IMR-90 (cell line): ENCODE measurements around the gene MR1. TPM values are rescaled to one million over a fixed set of nuclear protein-coding genes. Genes with fewer than 3 reads are reported as not detected.
A peak's percentile ranks its signal among the peaks of the same experiment; 100 is the strongest.

Experiments used
- ATAC-seq: fragments of 200-7000 bp; cut with Tn5 transposase; 2 replicates; pipeline ENCODE4 v1.9.1; 2020; ENCODE audit warnings: low read depth, mild to moderate bottlenecking, moderate library complexity
- BruUV-seq: library from RNA; stranded (reverse); fragments of 400-500 nt; replicated peaks from 2 replicates; lab custom pipeline; 2021; lab: Mats Ljungman, UMichigan
- CTCF ChIA-PET: fragments of 300-600 bp; formaldehyde crosslinking; extraction: SDS; loops from one replicate; lab custom pipeline; 2021; ENCODE audit warnings: antibody characterized with exemption; lab: Yijun Ruan, JAX
- POLR2A ChIA-PET: fragments of 300-600 bp; sonication (Branson Sonifier 250); formaldehyde crosslinking; loops from one replicate; lab custom pipeline; 2022; ENCODE audit warnings: antibody characterized with exemption; ENCODE audit not compliant: unreplicated experiment; lab: Charles Lee
- DNase-seq: peaks from one replicate; pipeline ENCODE4 v3.0.0; 2013
- H2AFZ ChIP-seq: replicated peaks from 2 replicates; pipeline ENCODE3; 2013; ENCODE audit warnings: low read length, mild to moderate bottlenecking; ENCODE audit not compliant: poor library complexity
- H2AK5ac ChIP-seq: 2 replicates; pipeline ENCODE4 v1.6.1; 2013; ENCODE audit warnings: low read depth, low read length, inconsistent platforms
- H2AK9ac ChIP-seq: replicated peaks from 2 replicates; pipeline ENCODE3; 2013; ENCODE audit warnings: mild to moderate bottlenecking, low read depth, low read length, moderate library complexity; ENCODE audit not compliant: poor library complexity
- H2BK120ac ChIP-seq: 2 replicates; pipeline ENCODE4 v1.6.1; 2013; ENCODE audit warnings: low read depth, low read length, inconsistent platforms
- H2BK15ac ChIP-seq: 3 replicates; pipeline ENCODE4 v1.6.1; 2013; ENCODE audit warnings: low read depth, low read length, inconsistent platforms
- H2BK20ac ChIP-seq: 2 replicates; pipeline ENCODE4 v1.6.1; 2013; ENCODE audit warnings: low read depth, mild to moderate bottlenecking, inconsistent platforms, low read length, moderate library complexity
- H2BK5ac ChIP-seq: 2 replicates; pipeline ENCODE4 v1.6.1; 2013; ENCODE audit warnings: mild to moderate bottlenecking, low read depth, low read length, inconsistent platforms; ENCODE audit not compliant: poor library complexity, severe bottlenecking
- H3K14ac ChIP-seq: replicated peaks from 2 replicates; pipeline ENCODE4 v1.6.1; 2013; ENCODE audit warnings: low read depth, low read length, inconsistent platforms
- H3K18ac ChIP-seq: 2 replicates; pipeline ENCODE4 v1.6.1; 2013; ENCODE audit warnings: low read depth, low read length, control low read depth
- H3K23ac ChIP-seq: 2 replicates; pipeline ENCODE4 v1.6.1; 2013; ENCODE audit warnings: low read depth, low read length, inconsistent platforms
- H3K27ac ChIP-seq: 2 replicates; pipeline ENCODE4 v1.5.1; 2013; ENCODE audit warnings: mild to moderate bottlenecking, control low read depth, low read length; ENCODE audit not compliant: insufficient read depth
- H3K27me3 ChIP-seq: 2 replicates; pipeline ENCODE4 v1.6.1; 2013; ENCODE audit warnings: low read length; ENCODE audit not compliant: control insufficient read depth, insufficient read depth
- H3K36me3 ChIP-seq: 2 replicates; pipeline ENCODE4 v1.6.1; 2013; ENCODE audit warnings: low read length, mixed read lengths; ENCODE audit not compliant: control insufficient read depth, insufficient read depth
- H3K4ac ChIP-seq: 2 replicates; pipeline ENCODE4 v1.6.1; 2013; ENCODE audit warnings: low read depth, low read length, inconsistent platforms
- H3K4me1 ChIP-seq: 2 replicates; pipeline ENCODE4 v1.6.1; 2013; ENCODE audit warnings: low read length, mixed read lengths; ENCODE audit not compliant: control insufficient read depth, insufficient read depth
- H3K4me2 ChIP-seq: 2 replicates; pipeline ENCODE4 v1.6.1; 2013; ENCODE audit warnings: low read depth, mild to moderate bottlenecking, control low read depth, low read length, moderate library complexity
- H3K4me3 ChIP-seq: 2 replicates; pipeline ENCODE4 v1.5.1; 2013; ENCODE audit warnings: low read depth, mild to moderate bottlenecking, control low read depth, low read length, moderate library complexity; ENCODE audit not compliant: insufficient read depth
- H3K56ac ChIP-seq: 2 replicates; pipeline ENCODE4 v1.6.1; 2013; ENCODE audit warnings: low read length, inconsistent platforms; ENCODE audit not compliant: insufficient read depth; ENCODE audit errors: extremely low read depth
- H3K79me1 ChIP-seq, 2 experiments: 2 replicates each; pipeline ENCODE4 v1.6.1; 2013; ENCODE audit warnings: low read length in 2 of 2, inconsistent platforms in 1 of 2, low read depth in 1 of 2
- H3K9ac ChIP-seq: 2 replicates; pipeline ENCODE4 v1.6.1; 2013; ENCODE audit warnings: low read depth, low read length, control low read depth
- H3K9me1 ChIP-seq: 2 replicates; pipeline ENCODE4 v1.6.1; 2013; ENCODE audit warnings: low read length, inconsistent platforms; ENCODE audit not compliant: insufficient read depth
- H3K9me3 ChIP-seq: 2 replicates; pipeline ENCODE4 v1.6.1; 2013; ENCODE audit warnings: low read length; ENCODE audit not compliant: control insufficient read depth, insufficient read depth
- H4K20me1 ChIP-seq: 2 replicates; pipeline ENCODE4 v1.6.1; 2013; ENCODE audit warnings: low read length, inconsistent platforms; ENCODE audit not compliant: insufficient read depth
- H4K5ac ChIP-seq: 2 replicates; pipeline ENCODE4 v1.6.1; 2013; ENCODE audit warnings: mild to moderate bottlenecking, low read depth, low read length, control low read depth
- H4K8ac ChIP-seq, 2 experiments: 2 replicates each; pipeline ENCODE4 v1.6.1; 2013; ENCODE audit warnings: low read depth in 2 of 2, low read length in 2 of 2, control low read depth in 1 of 2, inconsistent platforms in 1 of 2
- H4K91ac ChIP-seq: 2 replicates; pipeline ENCODE4 v1.6.1; 2013; ENCODE audit warnings: low read depth, low read length, inconsistent platforms; ENCODE audit not compliant: insufficient read depth
- BHLHE40 ChIP-seq: fragments of 150-350 bp; IDR thresholded peaks from 2 replicates; pipeline ENCODE4 v1.6.1; 2016; ENCODE audit warnings: mild to moderate bottlenecking, low read depth, low read length
- CEBPB ChIP-seq: IDR thresholded peaks from 2 replicates; pipeline ENCODE4 v1.6.1; 2012; ENCODE audit warnings: low read depth, low read length, improper control_type of control experiment
- FOS ChIP-seq: fragments of 150-350 bp; IDR thresholded peaks from 2 replicates; pipeline ENCODE4 v1.6.1; 2016; ENCODE audit warnings: low read depth, low read length
- MAZ ChIP-seq: IDR thresholded peaks from 2 replicates; pipeline ENCODE4 v1.6.1; 2012; ENCODE audit warnings: low read depth, mild to moderate bottlenecking, low read length, improper control_type of control experiment, moderate library complexity, borderline replicate concordance
- MXI1 ChIP-seq: IDR thresholded peaks from 2 replicates; pipeline ENCODE4 v1.6.1; 2012; ENCODE audit warnings: low read depth, mild to moderate bottlenecking, low read length, moderate library complexity, borderline replicate concordance
- NFE2L2 ChIP-seq: fragments of 150-350 bp; IDR thresholded peaks from 2 replicates; pipeline ENCODE4 v1.6.1; 2016; ENCODE audit warnings: low read depth, mild to moderate bottlenecking, low read length
- POLR2A ChIP-seq: IDR thresholded peaks from 2 replicates; pipeline ENCODE4 v1.6.1; 2012; ENCODE audit warnings: mild to moderate bottlenecking, low read depth, low read length
- RAD21 ChIP-seq: IDR thresholded peaks from 2 replicates; pipeline ENCODE4 v1.6.1; 2012; ENCODE audit warnings: low read length, improper control_type of control experiment
- RFX5 ChIP-seq: IDR thresholded peaks from 2 replicates; pipeline ENCODE4 v1.8.0; 2012; ENCODE audit warnings: low read depth, mild to moderate bottlenecking, low read length, moderate library complexity
- SMC3 ChIP-seq: fragments of 150-350 bp; IDR thresholded peaks from 2 replicates; pipeline ENCODE4 v1.6.1; 2016; ENCODE audit warnings: low read depth, mild to moderate bottlenecking, antibody characterized with exemption, low read length, moderate library complexity
- WGBS, 2 experiments: methylation state at CpG; one replicate each; pipeline versions ENCODE4 v1.1.5 to v1.1.7; 2013; ENCODE audit warnings: missing lambda C conversion rate in 2 of 2; ENCODE audit not compliant: insufficient read length in 1 of 2; ENCODE audit errors: extremely low coverage in 2 of 2; 5-methylcytosine and 5-hydroxymethylcytosine counted together
- dilution Hi-C: fragments of 300-500 bp; cut with HindIII; formaldehyde crosslinking; loops from one replicate; pipeline ENCODE4 v1.14.3; 2018; ENCODE audit warnings: low sequenced_read_pairs; ENCODE audit not compliant: unreplicated experiment
- in situ Hi-C: fragments of 300-500 bp; cut with MboI; formaldehyde crosslinking; loops from 3 replicates; pipeline ENCODE4 v1.14.3; 2019; ENCODE audit warnings: low sequenced_read_pairs, inconsistent platforms, mixed read lengths
- intact Hi-C: fragments of 100-400 bp; cut with micrococcal nuclease; formaldehyde crosslinking; loops from 2 replicates; pipeline ENCODE4 v1.10.0; 2022
- polyA plus RNA-seq, 3 experiments: library from polyadenylated mRNA; depleted of rRNA; stranded (reverse); fragments of >200 nt; gene quantifications; 2 replicates each; pipeline ENCODE4 v1.2.3, GENCODE V29; 2012; ENCODE audit warnings: low replicate concordance in 1 of 3
- total RNA-seq: library from RNA; depleted of rRNA; stranded (reverse); fragments of >200 nt; gene quantifications from 2 replicates; pipeline ENCODE4 v1.2.3, GENCODE V29; 2012
- TF ChIP-seq, protein P1 (sequence below): fragments of 150-350 bp; IDR thresholded peaks from 2 replicates; pipeline ENCODE4 v1.6.1; 2017; ENCODE audit warnings: mild to moderate bottlenecking, antibody characterized with exemption, low read length, low read depth
- TF ChIP-seq, protein P2 (sequence below): conservative IDR thresholded peaks from 2 replicates; pipeline ENCODE4 v1.5.1; 2012; ENCODE audit warnings: mild to moderate bottlenecking, low read depth, low read length, improper control_type of control experiment
- TF ChIP-seq, protein P3 (sequence below): fragments of 150-350 bp; IDR thresholded peaks from 2 replicates; pipeline ENCODE4 v1.6.1; 2016; ENCODE audit warnings: low read depth, mild to moderate bottlenecking, low read length, moderate library complexity, borderline replicate concordance

The MR1 gene
- total and polyA plus RNA-seq, 2 of the 4 experiments (the other 2 are of a cell fraction): 6.0 to 6.1 TPM

DNA sequence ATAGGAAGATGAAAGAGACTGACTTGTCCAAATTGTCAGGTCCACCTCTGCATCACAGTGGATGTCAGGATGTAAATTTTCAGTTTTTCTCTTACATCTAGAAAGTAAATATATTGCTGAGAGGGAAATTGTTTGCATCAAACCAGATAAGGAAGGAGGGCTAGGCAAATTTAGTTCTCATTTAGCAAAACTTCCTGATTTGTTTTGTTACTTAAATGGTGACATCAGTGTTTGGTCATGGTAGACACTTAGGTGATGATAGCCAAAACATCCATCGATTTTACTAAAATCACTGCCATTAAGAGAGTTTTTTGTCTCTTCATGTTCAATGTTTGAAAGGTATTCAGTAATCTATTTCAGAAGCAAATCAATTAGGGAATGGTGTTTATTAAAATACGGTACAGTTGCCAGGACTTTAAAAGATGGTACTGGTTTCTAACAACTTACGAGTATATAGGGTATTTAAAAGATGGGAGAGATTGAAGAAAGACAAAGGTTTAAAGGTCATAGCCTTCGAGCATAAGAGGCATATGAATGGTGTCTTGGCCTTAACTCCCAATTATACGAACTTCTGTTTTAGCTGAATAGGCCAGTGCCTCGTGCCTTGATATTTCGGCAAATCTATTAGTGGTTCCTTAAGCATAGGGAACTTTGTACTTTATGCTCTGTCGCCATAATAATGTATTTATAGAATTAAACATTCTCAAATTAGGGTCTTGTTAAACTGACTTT, 57.7 kb downstream of the MR1 start:
- peaks cover 14% of the 10 kb centered on the region for H3K4me1 ChIP-seq
- DNase-seq (no peak), ATAC-seq (no peak)
- peaks cover 64% of the 10 kb centered on the region for H4K20me1 ChIP-seq
- no peak overlapping the region for H2BK15ac ChIP-seq
- H3K27ac ChIP-seq: no peak overlapping the region
- H3K56ac ChIP-seq: no peak overlapping the region
- no peaks in the 10 kb centered on the region for H3K27me3 ChIP-seq
- BruUV-seq: no TSS peak
- no peak overlapping the region for H2BK120ac ChIP-seq
- peak overlapping the region; percentile 91 for H3K4me2 ChIP-seq
- in situ Hi-C loops (no loop called here), dilution Hi-C loops (no loop called here), intact Hi-C loops (loop anchor here (2.0 to 5.0 kb wide), 3 partner anchors 53 to 209 kb away; partner anchors contain the start of gene STX6)
- peak overlapping the region; percentile 86 for H3K23ac ChIP-seq
- H2AK9ac ChIP-seq: no peak overlapping the region
- no peaks in the 10 kb centered on the region for H3K9me3 ChIP-seq
- no peak overlapping the region for H4K8ac ChIP-seq
- H2AK5ac ChIP-seq: no peak overlapping the region
- peaks cover 3% of the 10 kb centered on the region; the same call in 1 of the 2 replicates for H3K36me3 ChIP-seq
- H2AFZ ChIP-seq: no peak overlapping the region
- H4K5ac ChIP-seq: no peak overlapping the region
- H4K91ac ChIP-seq: no peak overlapping the region
- no peak overlapping the region for H3K4ac ChIP-seq
- 92% methylated on average over 5 of the region's 8 CpGs; no CpG with 5 or more reads in 1 of the 2 experiments for WGBS, 2 experiments
- H2BK20ac ChIP-seq: no peak overlapping the region
- peaks cover 11 to 44% of the 10 kb centered on the region in 2 experiments for H3K79me1 ChIP-seq
- H3K18ac ChIP-seq: no peak overlapping the region
- H2BK5ac ChIP-seq: peak overlapping the region; percentile 44
- peak overlapping the region; percentile 54; the same call in 1 of the 2 replicates for H3K9ac ChIP-seq
- H3K9me1 ChIP-seq: peaks cover 15% of the 10 kb centered on the region
- TF ChIP-seq, protein P1, sequence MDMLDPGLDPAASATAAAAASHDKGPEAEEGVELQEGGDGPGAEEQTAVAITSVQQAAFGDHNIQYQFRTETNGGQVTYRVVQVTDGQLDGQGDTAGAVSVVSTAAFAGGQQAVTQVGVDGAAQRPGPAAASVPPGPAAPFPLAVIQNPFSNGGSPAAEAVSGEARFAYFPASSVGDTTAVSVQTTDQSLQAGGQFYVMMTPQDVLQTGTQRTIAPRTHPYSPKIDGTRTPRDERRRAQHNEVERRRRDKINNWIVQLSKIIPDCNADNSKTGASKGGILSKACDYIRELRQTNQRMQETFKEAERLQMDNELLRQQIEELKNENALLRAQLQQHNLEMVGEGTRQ: no peak
- TF ChIP-seq BHLHE40 (no peak), NFE2L2 (no peak), MAZ (no peak), POLR2A (no peak), FOS (no peak), RAD21 (no peak), SMC3 (no peak), RFX5 (no peak), CEBPB (no peak), MXI1 (no peak)
- TF ChIP-seq, protein P2, sequence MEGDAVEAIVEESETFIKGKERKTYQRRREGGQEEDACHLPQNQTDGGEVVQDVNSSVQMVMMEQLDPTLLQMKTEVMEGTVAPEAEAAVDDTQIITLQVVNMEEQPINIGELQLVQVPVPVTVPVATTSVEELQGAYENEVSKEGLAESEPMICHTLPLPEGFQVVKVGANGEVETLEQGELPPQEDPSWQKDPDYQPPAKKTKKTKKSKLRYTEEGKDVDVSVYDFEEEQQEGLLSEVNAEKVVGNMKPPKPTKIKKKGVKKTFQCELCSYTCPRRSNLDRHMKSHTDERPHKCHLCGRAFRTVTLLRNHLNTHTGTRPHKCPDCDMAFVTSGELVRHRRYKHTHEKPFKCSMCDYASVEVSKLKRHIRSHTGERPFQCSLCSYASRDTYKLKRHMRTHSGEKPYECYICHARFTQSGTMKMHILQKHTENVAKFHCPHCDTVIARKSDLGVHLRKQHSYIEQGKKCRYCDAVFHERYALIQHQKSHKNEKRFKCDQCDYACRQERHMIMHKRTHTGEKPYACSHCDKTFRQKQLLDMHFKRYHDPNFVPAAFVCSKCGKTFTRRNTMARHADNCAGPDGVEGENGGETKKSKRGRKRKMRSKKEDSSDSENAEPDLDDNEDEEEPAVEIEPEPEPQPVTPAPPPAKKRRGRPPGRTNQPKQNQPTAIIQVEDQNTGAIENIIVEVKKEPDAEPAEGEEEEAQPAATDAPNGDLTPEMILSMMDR: no peak
- TF ChIP-seq, protein P3, sequence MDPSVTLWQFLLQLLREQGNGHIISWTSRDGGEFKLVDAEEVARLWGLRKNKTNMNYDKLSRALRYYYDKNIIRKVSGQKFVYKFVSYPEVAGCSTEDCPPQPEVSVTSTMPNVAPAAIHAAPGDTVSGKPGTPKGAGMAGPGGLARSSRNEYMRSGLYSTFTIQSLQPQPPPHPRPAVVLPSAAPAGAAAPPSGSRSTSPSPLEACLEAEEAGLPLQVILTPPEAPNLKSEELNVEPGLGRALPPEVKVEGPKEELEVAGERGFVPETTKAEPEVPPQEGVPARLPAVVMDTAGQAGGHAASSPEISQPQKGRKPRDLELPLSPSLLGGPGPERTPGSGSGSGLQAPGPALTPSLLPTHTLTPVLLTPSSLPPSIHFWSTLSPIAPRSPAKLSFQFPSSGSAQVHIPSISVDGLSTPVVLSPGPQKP: no peak
- 0 out of 2 replicates have a peak overlapping the region, but pooled peaks have one; percentile 44 for H3K14ac ChIP-seq
- ChIA-PET CTCF (interaction anchor here (0.7 to 2.2 kb wide), 5 partner anchors 45 to 441 kb away, joined by 3 to 14 read pairs (median 5); no protein-coding TSS in a partner anchor), POLR2A (interaction anchor here (0.6 to 1.6 kb wide), 7 partner anchors 14 to 80 kb away, joined by 3 to 14 read pairs (median 4); no protein-coding TSS in a partner anchor)
- H3K4me3 ChIP-seq: peak overlapping the region; percentile 59
